GM12891 (cell line): ENCODE results near the gene WBP1L.

Experiments
- POLR2A ChIP-seq: IDR thresholded peaks from 2 replicates; pipeline ENCODE4 v1.6.1; 2011; ENCODE audit warnings: low read depth, low read length, control low read depth
- POLR2AphosphoS5 ChIP-seq: IDR thresholded peaks from 2 replicates; pipeline ENCODE4 v1.6.1; 2011; ENCODE audit warnings: low read depth, low read length, control low read depth
- TAF1 ChIP-seq: IDR thresholded peaks from 2 replicates; pipeline ENCODE4 v1.6.1; 2011; ENCODE audit warnings: low read depth, low read length, control low read depth

- TF ChIP-seq POLR2A (no peak), TAF1 (no peak), POLR2AphosphoS5 (no peak)
Observed at GRCh38 chr10:102802920-102803534, 59.3 kb downstream of the WBP1L start.
